HCT116 (cell line): ENCODE measurements around the gene MT4. TPM values are rescaled to one million over a fixed set of nuclear protein-coding genes. Genes with fewer than 3 reads are reported as not detected.

Experiments
- ATAC-seq: fragments of 200-7000 bp; cut with Tn5 transposase; 2 replicates; pipeline ENCODE4 v1.9.1; 2020; ENCODE audit warnings: mild to moderate bottlenecking, moderate library complexity
- BruUV-seq: library from RNA; stranded (reverse); fragments of 400-500 nt; replicated peaks from 2 replicates; lab custom pipeline; 2021; lab: Mats Ljungman, UMichigan
- CTCF ChIA-PET: fragments of 300-600 bp; sonication (Branson Sonifier 250); formaldehyde crosslinking; loops from one replicate; lab custom pipeline; 2021; ENCODE audit warnings: antibody characterized with exemption; lab: Charles Lee
- POLR2A ChIA-PET: fragments of 300-600, 350-600 bp; sonication (Branson Sonifier 250); formaldehyde crosslinking; loops from one replicate; lab custom pipeline; 2021; ENCODE audit warnings: antibody characterized with exemption; lab: Charles Lee
- RAD21 ChIA-PET, 2 experiments: fragments of 300-600 bp; sonication (Branson Sonifier 250); formaldehyde crosslinking; loops; one replicate each; lab custom pipeline; 2023; ENCODE audit warnings: low total read pairs in 2 of 2; ENCODE audit not compliant: uncharacterized antibody in 2 of 2, unreplicated experiment in 2 of 2, low non-redundant PET in 1 of 2; lab: Charles Lee
- DNase-seq: peaks from one replicate; pipeline ENCODE4 v3.0.0-alpha.2; 2010; ENCODE audit warnings: low read depth, low spot score
- H2AFZ ChIP-seq: fragments of 200-600 bp; shearing (Covaris generic), sonication (generic); 2 replicates; pipeline ENCODE4 v1.6.1; 2017; ENCODE audit warnings: low read depth, mixed run types, mixed read lengths, antibody characterized with exemption, low read length; ENCODE audit not compliant: poor library complexity, severe bottlenecking
- H3K27ac ChIP-seq: 2 replicates; pipeline ENCODE4 v1.5.1; 2012; ENCODE audit warnings: low read depth, low read length
- H3K27me3 ChIP-seq: fragments of 200-600 bp; sonication (generic); 2 replicates; pipeline ENCODE4 v1.6.1; 2016; ENCODE audit warnings: mixed run types, low read length, mixed read lengths; ENCODE audit not compliant: insufficient read depth
- H3K36me3 ChIP-seq, 2 experiments: fragments of 200-500 bp in 1 of 2; fragments of 200-600 bp in 1 of 2; sonication (Bioruptor generic) in 1 of 2; sonication (generic) in 1 of 2; 2 replicates each; pipeline versions ENCODE4 v1.5.1 to v1.6.1; 2014 to 2016; ENCODE audit warnings: low read length in 2 of 2, inconsistent platforms in 1 of 2, mixed read lengths in 1 of 2, mixed run types in 1 of 2; ENCODE audit not compliant: insufficient read depth in 2 of 2, control insufficient read depth in 1 of 2
- H3K4me1 ChIP-seq, 2 experiments: fragments of 200-600 bp in 1 of 2; sonication (generic) in 1 of 2; 2 replicates each; pipeline versions ENCODE4 v1.5.1 to v1.6.1; 2012 to 2017; ENCODE audit warnings: low read length in 2 of 2, inconsistent platforms in 1 of 2, mild to moderate bottlenecking in 1 of 2, mixed read lengths in 1 of 2, mixed run types in 1 of 2, moderate library complexity in 1 of 2; ENCODE audit not compliant: insufficient read depth in 2 of 2, control insufficient read depth in 1 of 2
- H3K4me2 ChIP-seq: fragments of 200-600 bp; sonication (generic); 2 replicates; pipeline ENCODE4 v1.6.1; 2017; ENCODE audit warnings: mixed run types, low read length, mixed read lengths
- H3K4me3 ChIP-seq, 2 experiments: fragments of 200-600 bp in 1 of 2; sonication (generic) in 1 of 2; replicated peaks in 1 of 2; 2 replicates each; pipeline ENCODE4 v1.5.1; 2011 to 2016; ENCODE audit warnings: low read length in 2 of 2, control low read depth in 1 of 2, low read depth in 1 of 2, mild to moderate bottlenecking in 1 of 2, mixed read lengths in 1 of 2, mixed run types in 1 of 2
- H3K79me2 ChIP-seq: fragments of 200-600 bp; sonication (generic); 2 replicates; pipeline ENCODE4 v1.6.1; 2017; ENCODE audit warnings: mild to moderate bottlenecking, mixed run types, low read length, moderate library complexity, mixed read lengths; ENCODE audit not compliant: insufficient read depth
- H3K9ac ChIP-seq: fragments of 200-600 bp; sonication (generic); 2 replicates; pipeline ENCODE4 v1.6.1; 2016; ENCODE audit warnings: low read length, mixed read lengths
- H3K9me2 ChIP-seq: fragments of 200-600 bp; sonication (generic), shearing (Covaris generic); 2 replicates; pipeline ENCODE4 v1.6.1; 2017; ENCODE audit warnings: mixed run types, mild to moderate bottlenecking, moderate library complexity; ENCODE audit not compliant: insufficient read depth
- H3K9me3 ChIP-seq, 2 experiments: fragments of 200-500 bp in 1 of 2; fragments of 200-600 bp in 1 of 2; sonication (Bioruptor generic) in 1 of 2; sonication (generic) in 1 of 2; 2 replicates each; pipeline ENCODE4 v1.6.1; 2014 to 2017; ENCODE audit warnings: low read length in 2 of 2, mixed read lengths in 2 of 2, inconsistent platforms in 1 of 2, low read depth in 1 of 2, mild to moderate bottlenecking in 1 of 2, mixed run types in 1 of 2, moderate library complexity in 1 of 2; ENCODE audit not compliant: control insufficient read depth in 1 of 2, insufficient read depth in 1 of 2
- H4K20me1 ChIP-seq: fragments of 200-600 bp; sonication (generic), shearing (Covaris generic); 2 replicates; pipeline ENCODE4 v1.6.1; 2017; ENCODE audit warnings: mixed run types, mild to moderate bottlenecking, moderate library complexity; ENCODE audit not compliant: insufficient read depth
- ATF3 ChIP-seq: IDR thresholded peaks from 2 replicates; pipeline ENCODE4 v1.6.1; 2012
- CBX3 ChIP-seq: IDR thresholded peaks from 2 replicates; pipeline ENCODE4 v1.6.1; 2012; ENCODE audit warnings: low read depth
- CTCF ChIP-seq, 3 experiments: fragments of 200-600 bp in 1 of 3; sonication (generic) in 1 of 3; IDR thresholded peaks in 2 of 3; conservative IDR thresholded peaks in 1 of 3; 2 replicates each; pipeline ENCODE4 v1.5.1; 2012 to 2017; ENCODE audit warnings: low read depth in 2 of 3, low read length in 2 of 3, antibody characterized with exemption in 1 of 3, borderline replicate concordance in 1 of 3, control low read depth in 1 of 3, mild to moderate bottlenecking in 1 of 3, mixed read lengths in 1 of 3, mixed run types in 1 of 3, moderate library complexity in 1 of 3; ENCODE audit not compliant: insufficient read depth in 1 of 3
- ELF1 ChIP-seq: IDR thresholded peaks from 2 replicates; pipeline ENCODE4 v1.6.1; 2012; ENCODE audit warnings: low read depth, borderline replicate concordance
- JUND ChIP-seq: IDR thresholded peaks from 2 replicates; pipeline ENCODE4 v1.6.1; 2012
- POLR2A ChIP-seq: IDR thresholded peaks from 2 replicates; pipeline ENCODE4 v1.7.0; 2011; ENCODE audit warnings: borderline replicate concordance; ENCODE audit not compliant: insufficient read depth, insufficient read length; ENCODE audit errors: extremely low read depth
- POLR2AphosphoS5 ChIP-seq: IDR thresholded peaks from 2 replicates; pipeline ENCODE4 v1.6.1; 2011; ENCODE audit warnings: mild to moderate bottlenecking, low read depth, low read length, moderate library complexity
- REST ChIP-seq: IDR thresholded peaks from 2 replicates; pipeline ENCODE4 v1.6.1; 2012; ENCODE audit warnings: low read depth
- SRF ChIP-seq: IDR thresholded peaks from 2 replicates; pipeline ENCODE4 v1.6.1; 2012; ENCODE audit warnings: low read depth
- TCF7L2 ChIP-seq: IDR thresholded peaks from 2 replicates; pipeline ENCODE4 v1.7.0; 2011; ENCODE audit warnings: borderline replicate concordance, inconsistent platforms; ENCODE audit not compliant: insufficient read depth, insufficient read length; ENCODE audit errors: extremely low read depth
- YY1 ChIP-seq: IDR thresholded peaks from 2 replicates; pipeline ENCODE4 v1.6.1; 2011; ENCODE audit warnings: low read length, low read depth, moderate library complexity, mild to moderate bottlenecking; ENCODE audit not compliant: insufficient replicate concordance; ENCODE audit errors: extremely low read depth
- ZFX ChIP-seq: fragments of 450-650 bp; IDR thresholded peaks from 2 replicates; pipeline ENCODE4 v1.6.1; 2017
- intact Hi-C: fragments of 100-400 bp; cut with micrococcal nuclease; formaldehyde crosslinking; loops from 2 replicates; pipeline ENCODE4 v1.10.0; 2022
- total RNA-seq: library from RNA; stranded (reverse); gene quantifications from one replicate; pipeline ENCODE4 v1.2.1, GENCODE V29; 2021; ENCODE audit not compliant: unreplicated experiment

Gene MT4
- total RNA-seq, 1 experiment from 2014 or later: not detected

GRCh38 chr16:56589141-56590039 is 24.5 kb downstream of the MT4 start, which contains the start of gene MT3:
TSS of gene MT3 (plus strand) at chr16:56589528. CDS start at chr16:56589591, 63 bp downstream.
- ATAC-seq: no peak
- no peaks in the 10 kb centered on the region for H3K4me1 ChIP-seq
- TF ChIP-seq ELF1: no peak
- TF ChIP-seq POLR2A: no peak
- TF ChIP-seq ZFX: no peak
- TF ChIP-seq, all 23 proteins: peak for 0
- no peak within 1 kb of the TSS for H2AFZ ChIP-seq
- no TSS peak for BruUV-seq
- no peaks in the 10 kb centered on the region for H4K20me1 ChIP-seq
- no peak within 1 kb of the TSS for H3K4me3 ChIP-seq
- no peak within 1 kb of the TSS for H3K9ac ChIP-seq
- POLR2A ChIA-PET: no interaction called here
- CTCF ChIA-PET: interaction anchor here (0.8 kb wide), 1 partner anchor 14 kb away, joined by 3 read pairs; no protein-coding TSS in a partner anchor
- no peak for DNase-seq
- H3K4me2 ChIP-seq: no peak within 1 kb of the TSS
- no peaks in the 10 kb centered on the region for H3K9me2 ChIP-seq
- no peaks in the 10 kb centered on the region for H3K36me3 ChIP-seq
- RAD21 ChIA-PET: no interaction called here
- H3K9me3 ChIP-seq: no peaks in the 10 kb centered on the region
- intact Hi-C loops: no loop called here
- no peaks in the 10 kb centered on the region for H3K79me2 ChIP-seq
- 0 out of 2 replicates have a peak, but pooled peaks cover 3% of the 10 kb centered on the region for H3K27me3 ChIP-seq
- H3K27ac ChIP-seq: no peak within 1 kb of the TSS

GRCh38 chr16:56591377-56592060 is 26.6 kb downstream of the MT4 start:
- Histone ChIP-seq H3K9ac (no peak overlapping the region), H2AFZ (no peak overlapping the region), H3K9me3 (no peaks in the 10 kb centered on the region), H4K20me1 (no peaks in the 10 kb centered on the region), H3K4me2 (no peak overlapping the region), H3K27me3 (0 out of 2 replicates have a peak, but pooled peaks cover 3% of the 10 kb centered on the region), H3K4me1 (no peaks in the 10 kb centered on the region), H3K9me2 (no peaks in the 10 kb centered on the region), H3K27ac (no peak overlapping the region), H3K4me3 (no peak overlapping the region), H3K79me2 (no peaks in the 10 kb centered on the region), H3K36me3 (no peaks in the 10 kb centered on the region)
- CTCF ChIA-PET: interaction anchor here (0.9 to 1.7 kb wide), 2 partner anchors 9 to 110 kb away, joined by 3 to 9 read pairs; no protein-coding TSS in a partner anchor
- intact Hi-C loops: no loop called here
- ATAC-seq (no peak), DNase-seq (no peak)
- no peak for TF ChIP-seq ZFX
- TF ChIP-seq POLR2AphosphoS5: no peak
- no peak for TF ChIP-seq REST
- TF ChIP-seq ATF3: no peak
- TF ChIP-seq JUND: no peak
- no peak for TF ChIP-seq TCF7L2
- no peak for TF ChIP-seq SRF
- no peak for TF ChIP-seq YY1
- no peak for TF ChIP-seq CTCF (IDR thresholded peaks at IDR 0.05 in 2 of 3, conservative IDR thresholded peaks at IDR 0.05 in 1 of 3; ENCODE audit: borderline replicate concordance in 1 of 3, insufficient read depth in 1 of 3, low read depth in 2 of 3, low read length in 2 of 3)
- TF ChIP-seq CBX3: no peak
- RAD21 ChIA-PET: no interaction called here
- POLR2A ChIA-PET: interaction anchor here (1.0 kb wide), 1 partner anchor 17 kb away, joined by 3 read pairs; the partner anchor contains the start of gene MT2A
- BruUV-seq: no TSS peak
